Measurements from ENCODE around the gene PCNX2.
A peak's percentile ranks its signal among the peaks of the same experiment; 100 is the strongest.
"Not testable (repeated sequence)": the region's sequence is repeated elsewhere in the genome, so short reads cannot be mapped to it uniquely, and the experiment has no call there.

PCNX2 gene

GRCh38 chr1:233144434-233144833, 151.1 kb downstream of the PCNX2 start:
- DNase-seq = no peak

- no peak for DNase-seq
Measured at GRCh38 chr1:233143241-233143640, 152.3 kb downstream of the PCNX2 start.

GRCh38 chr1:233140974-233141373, 154.6 kb downstream of the PCNX2 start:
- no peak for DNase-seq

GRCh38 chr1:233140499-233140898, 155.0 kb downstream of the PCNX2 start:
- no peak for DNase-seq

GRCh38 chr1:233138788-233139585, 156.5 kb downstream of the PCNX2 start:
- no peak for DNase-seq

GRCh38 chr1:233135833-233136232, 159.7 kb downstream of the PCNX2 start:
- no peak for DNase-seq

GRCh38 chr1:233132445-233132844, 163.1 kb downstream of the PCNX2 start:
- DNase-seq = no peak

- DNase-seq = not testable (repeated sequence)
Measured at GRCh38 chr1:233129031-233129430, 166.5 kb downstream of the PCNX2 start.

GRCh38 chr1:233127157-233127556, 168.4 kb downstream of the PCNX2 start:
- DNase-seq = no peak

GRCh38 chr1:233122779-233123178, 172.7 kb downstream of the PCNX2 start:
- no peak for DNase-seq

GRCh38 chr1:233121947-233122559, 173.5 kb downstream of the PCNX2 start:
- DNase-seq = no peak

- DNase-seq = no peak
Measured at GRCh38 chr1:233114860-233115259, 180.7 kb downstream of the PCNX2 start.

- no peak for DNase-seq
Measured at GRCh38 chr1:233114159-233114558, 181.4 kb downstream of the PCNX2 start.

GRCh38 chr1:233113009-233113879, 182.3 kb downstream of the PCNX2 start:
- DNase-seq = peak; percentile 84

GRCh38 chr1:233112186-233113008, 183.1 kb downstream of the PCNX2 start:
- DNase-seq = no peak

- DNase-seq = no peak
Measured at GRCh38 chr1:233111731-233112130, 183.8 kb downstream of the PCNX2 start.

GRCh38 chr1:233109096-233109495, 186.4 kb downstream of the PCNX2 start:
- no peak for DNase-seq

- not testable (repeated sequence) for DNase-seq
Measured at GRCh38 chr1:233107716-233108130, 187.8 kb downstream of the PCNX2 start.

- no peak for DNase-seq
Measured at GRCh38 chr1:233107130-233107660, 188.3 kb downstream of the PCNX2 start.

- no peak for DNase-seq
Measured at GRCh38 chr1:233105225-233105624, 190.3 kb downstream of the PCNX2 start.

GRCh38 chr1:233102341-233102740, 193.2 kb downstream of the PCNX2 start:
- no peak for DNase-seq

GRCh38 chr1:233097959-233098580, 197.5 kb downstream of the PCNX2 start:
- DNase-seq = no peak
